CD4-positive, alpha-beta T cell treated with Interleukin-15 for 4 hours (primary cell): ENCODE results near the gene LRFN4.
A peak's percentile ranks its signal among the peaks of the same experiment; 100 is the strongest.

Source experiments
- DNase-seq: peaks from one replicate; pipeline ENCODE4 v3.0.0-alpha.2; 2020; ENCODE audit warnings: low spot score

LRFN4 gene

GRCh38 chr11:66845143-66845875, 11.6 kb upstream of the LRFN4 start:
- no peak for DNase-seq

DNA sequence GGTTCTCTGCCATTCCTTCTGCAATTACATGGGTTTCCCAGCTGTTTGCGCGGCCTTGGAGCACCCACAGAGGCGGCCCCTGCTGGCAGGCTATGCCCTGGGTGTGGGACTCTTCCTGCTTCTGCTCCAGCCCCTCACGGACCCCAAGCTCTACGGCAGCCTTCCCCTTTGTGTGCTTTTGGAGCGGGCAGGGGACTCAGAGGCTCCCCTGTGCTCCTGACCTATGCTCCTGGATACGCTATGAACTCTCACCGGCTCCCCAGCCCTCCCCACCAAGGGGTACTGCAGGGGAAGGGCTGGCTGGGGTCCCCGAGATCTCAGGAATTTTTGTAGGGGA, 11.0 kb upstream of the LRFN4 start:
- no peak for DNase-seq

DNA sequence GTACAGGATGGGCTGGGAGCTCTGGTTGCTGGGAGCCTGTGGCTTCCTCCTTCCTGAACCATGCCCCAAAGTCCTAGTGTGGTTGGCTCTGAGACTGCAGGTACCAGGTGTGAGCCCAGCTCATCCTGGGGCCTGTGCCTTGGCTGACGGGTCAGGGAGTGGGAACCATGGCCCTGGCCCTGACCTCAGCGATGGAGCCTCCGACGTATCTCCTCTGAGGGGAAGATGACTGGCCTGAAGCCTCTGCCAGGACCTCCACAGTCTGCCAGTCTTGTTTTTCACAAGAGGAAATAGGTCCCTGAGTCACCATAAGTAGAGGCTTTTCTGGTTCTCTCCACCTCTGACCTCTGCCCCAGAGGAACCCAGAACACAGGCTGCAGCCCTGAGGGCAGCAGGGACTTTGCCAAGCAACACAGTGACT, 10.2 kb upstream of the LRFN4 start:
- DNase-seq, result no peak

DNA sequence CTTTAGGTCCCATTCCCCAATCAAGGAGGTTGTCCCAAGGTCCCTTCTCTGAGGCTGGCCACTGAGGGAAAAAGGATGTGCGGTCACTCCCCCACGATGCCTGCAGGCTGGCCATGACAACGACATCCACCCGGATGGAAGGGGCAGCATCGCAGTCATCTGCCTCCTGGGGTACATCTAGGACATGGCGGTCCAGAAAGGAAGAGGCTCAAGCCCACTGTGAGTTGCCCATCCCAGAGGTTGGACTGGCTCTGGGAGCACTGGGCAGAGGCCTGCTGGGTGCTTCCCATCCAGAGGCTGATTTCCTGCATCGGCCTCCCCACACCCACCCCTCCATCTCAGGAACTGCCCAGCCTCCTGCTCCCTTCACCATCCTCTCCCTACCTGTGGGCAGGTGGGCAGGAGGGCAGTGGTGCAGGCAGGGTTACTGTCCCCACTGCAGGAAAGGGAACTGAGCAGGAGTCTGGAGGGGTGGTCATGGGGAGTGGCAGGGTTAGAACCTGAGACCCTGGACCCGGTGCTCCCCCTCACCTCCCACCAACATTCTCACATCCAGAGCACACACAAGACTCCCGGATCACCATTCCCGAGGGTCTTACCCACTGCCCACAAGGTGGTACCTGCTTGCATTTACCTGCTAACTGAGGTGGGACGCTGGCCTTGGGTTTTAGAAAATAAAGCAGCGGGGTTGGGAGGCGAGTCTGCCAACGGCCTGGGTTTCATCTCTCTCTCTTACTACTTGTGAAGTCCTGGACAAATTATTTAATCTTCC, 9.2 kb upstream of the LRFN4 start:
- DNase-seq, result no peak

- DNase-seq, result no peak
Measured at GRCh38 chr11:66848671-66849500, 8.0 kb upstream of the LRFN4 start.

GRCh38 chr11:66849501-66850234, 7.2 kb upstream of the LRFN4 start:
- no peak for DNase-seq

DNA sequence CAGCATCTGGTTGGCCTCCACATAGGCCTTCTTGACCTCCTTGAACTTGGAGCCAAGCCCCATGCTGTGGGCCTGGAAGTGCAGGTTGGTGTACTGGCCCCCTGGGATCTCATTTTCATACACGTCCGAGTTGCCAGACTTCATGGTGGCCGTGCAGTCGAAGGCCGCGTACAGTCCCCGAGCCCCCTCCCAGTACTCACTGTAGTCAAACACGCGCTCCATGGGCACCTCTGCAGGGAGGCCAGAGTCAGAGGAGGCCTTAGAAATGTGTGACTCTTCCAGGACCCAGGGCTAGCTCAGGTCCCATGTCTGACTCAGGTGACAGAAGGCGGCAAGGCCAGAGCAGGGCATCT, 6.7 kb upstream of the LRFN4 start:
- DNase-seq, result no peak

GRCh38 chr11:66850588-66851238, 6.2 kb upstream of the LRFN4 start:
- no peak for DNase-seq

GRCh38 chr11:66851239-66851596, 5.6 kb upstream of the LRFN4 start:
- no peak for DNase-seq

DNA sequence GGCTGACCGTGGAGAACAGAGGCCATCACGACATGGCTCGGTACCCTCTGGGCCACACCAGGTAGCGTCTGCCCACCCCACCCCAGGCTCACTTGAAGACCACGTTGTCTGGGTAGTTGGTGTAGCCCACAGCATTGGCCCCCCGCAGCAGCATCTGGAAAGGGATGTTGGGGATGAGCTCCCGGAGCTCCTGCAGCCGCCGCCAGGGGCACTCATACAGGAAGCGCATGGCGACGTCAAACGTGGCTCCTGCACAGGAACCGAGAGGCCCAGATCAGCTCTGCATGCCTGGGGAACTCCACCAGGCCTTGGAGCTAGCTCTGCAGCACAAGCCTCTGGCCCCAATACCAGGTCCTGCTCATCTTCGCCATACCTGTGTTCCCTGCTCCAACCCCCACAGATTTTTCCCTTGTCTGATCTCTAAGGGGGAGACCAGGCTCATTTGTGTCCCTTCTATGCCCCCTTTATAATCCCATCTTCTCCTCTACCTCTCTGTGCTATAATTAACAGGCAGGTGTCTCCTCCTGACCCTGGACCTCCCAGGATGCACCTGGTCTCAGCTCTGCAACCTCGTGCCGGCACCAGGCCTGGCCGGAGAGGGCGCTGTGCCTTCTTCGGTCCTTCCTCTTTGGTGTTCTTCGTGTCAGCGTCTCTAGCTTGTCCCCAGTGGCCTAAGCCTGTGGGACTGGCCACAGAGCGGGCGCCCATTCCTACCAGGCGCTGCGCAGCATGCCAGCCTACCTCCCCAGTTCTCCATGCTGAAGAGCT, 5.0 kb upstream of the LRFN4 start:
- DNase-seq, result no peak

DNA sequence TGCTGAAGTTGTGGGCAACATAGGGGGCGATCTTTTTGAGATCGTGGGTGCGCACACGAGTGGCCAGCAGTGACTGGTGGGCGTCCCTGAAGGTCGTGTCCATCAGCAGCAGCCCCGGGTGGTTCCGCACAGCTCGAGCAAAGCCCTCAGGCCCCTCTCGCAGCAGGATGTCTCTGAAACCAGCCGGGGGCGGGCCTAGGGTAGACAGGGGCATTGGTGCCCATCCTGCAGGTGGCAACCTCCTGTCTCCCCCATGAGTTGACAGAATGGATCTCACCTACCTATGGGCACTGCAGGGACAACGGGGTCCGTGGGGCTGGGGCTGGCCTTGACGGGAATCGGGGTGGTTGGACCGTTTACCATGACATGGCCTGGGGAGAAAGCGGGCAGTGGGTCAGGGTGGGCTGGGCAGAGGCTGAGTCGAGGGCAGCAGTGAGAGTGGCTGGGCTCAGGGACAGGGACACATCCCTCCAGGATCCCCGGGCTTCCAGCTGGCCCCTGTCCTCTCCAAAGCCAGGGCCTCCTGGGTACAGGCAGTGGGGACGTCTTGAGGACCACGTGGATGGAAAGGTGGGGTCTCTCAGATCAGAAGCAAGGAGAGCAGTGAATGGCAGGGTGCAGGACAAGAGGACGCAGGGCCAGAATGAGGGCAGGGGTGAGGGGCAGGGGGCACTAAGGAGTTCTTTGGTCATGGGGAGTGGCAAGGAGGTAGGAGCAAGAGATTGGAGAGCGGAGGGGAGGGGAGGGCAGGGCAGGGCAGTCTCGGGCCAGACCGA, 4.2 kb upstream of the LRFN4 start:
- DNase-seq, result no peak

DNA sequence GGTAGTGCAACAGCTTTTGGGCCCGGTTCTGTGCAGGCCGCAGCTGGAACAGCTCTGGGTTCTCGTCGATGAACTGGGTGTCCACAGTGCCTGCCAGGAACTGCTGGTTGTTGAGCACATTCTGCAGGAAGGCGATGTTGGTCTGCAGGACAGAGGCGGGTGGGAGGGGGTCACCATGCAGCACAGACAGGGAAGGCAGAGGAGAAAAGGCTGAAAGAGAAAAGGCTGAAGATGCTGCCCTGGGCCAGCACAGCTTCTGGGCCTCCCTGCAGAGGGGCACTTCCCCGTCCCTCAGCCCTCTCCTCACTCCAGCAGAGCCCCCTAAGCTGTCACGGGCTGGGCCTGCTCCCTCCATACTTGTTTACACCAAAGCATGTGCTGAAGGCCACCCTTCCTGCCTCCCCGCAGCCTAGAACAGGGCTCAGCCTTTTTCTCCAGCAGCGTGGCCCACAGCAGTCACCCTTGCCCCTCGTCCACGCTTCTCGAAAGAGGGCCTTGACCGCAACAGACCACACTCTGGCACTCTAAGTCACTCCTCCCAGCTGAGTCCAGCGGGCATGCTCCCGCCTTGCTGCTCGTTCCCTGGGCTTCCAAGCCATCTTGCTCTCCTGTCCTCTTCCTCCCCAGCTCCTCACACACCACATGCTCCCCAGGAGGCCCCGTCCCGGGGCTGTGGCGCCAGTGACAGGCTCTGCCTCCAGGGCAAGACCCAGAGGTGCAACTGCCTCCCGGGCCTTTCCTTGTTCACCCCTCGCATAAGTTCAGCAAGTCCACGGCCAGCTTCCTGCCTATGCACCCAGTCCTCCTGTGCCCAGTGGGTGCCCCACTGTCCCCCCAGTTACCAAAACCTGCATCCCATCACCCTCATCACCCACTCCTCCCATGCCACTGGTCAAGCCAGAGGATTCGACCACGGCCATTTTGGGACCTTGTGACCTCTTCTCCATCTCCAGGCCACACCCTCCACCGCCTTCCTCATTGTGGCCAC, 3.3 kb upstream of the LRFN4 start:
- DNase-seq, result no peak

GRCh38 chr11:66854231-66854661, 2.6 kb upstream of the LRFN4 start:
- DNase-seq, result no peak

GRCh38 chr11:66854729-66855211, 2.1 kb upstream of the LRFN4 start:
- no peak for DNase-seq

DNA sequence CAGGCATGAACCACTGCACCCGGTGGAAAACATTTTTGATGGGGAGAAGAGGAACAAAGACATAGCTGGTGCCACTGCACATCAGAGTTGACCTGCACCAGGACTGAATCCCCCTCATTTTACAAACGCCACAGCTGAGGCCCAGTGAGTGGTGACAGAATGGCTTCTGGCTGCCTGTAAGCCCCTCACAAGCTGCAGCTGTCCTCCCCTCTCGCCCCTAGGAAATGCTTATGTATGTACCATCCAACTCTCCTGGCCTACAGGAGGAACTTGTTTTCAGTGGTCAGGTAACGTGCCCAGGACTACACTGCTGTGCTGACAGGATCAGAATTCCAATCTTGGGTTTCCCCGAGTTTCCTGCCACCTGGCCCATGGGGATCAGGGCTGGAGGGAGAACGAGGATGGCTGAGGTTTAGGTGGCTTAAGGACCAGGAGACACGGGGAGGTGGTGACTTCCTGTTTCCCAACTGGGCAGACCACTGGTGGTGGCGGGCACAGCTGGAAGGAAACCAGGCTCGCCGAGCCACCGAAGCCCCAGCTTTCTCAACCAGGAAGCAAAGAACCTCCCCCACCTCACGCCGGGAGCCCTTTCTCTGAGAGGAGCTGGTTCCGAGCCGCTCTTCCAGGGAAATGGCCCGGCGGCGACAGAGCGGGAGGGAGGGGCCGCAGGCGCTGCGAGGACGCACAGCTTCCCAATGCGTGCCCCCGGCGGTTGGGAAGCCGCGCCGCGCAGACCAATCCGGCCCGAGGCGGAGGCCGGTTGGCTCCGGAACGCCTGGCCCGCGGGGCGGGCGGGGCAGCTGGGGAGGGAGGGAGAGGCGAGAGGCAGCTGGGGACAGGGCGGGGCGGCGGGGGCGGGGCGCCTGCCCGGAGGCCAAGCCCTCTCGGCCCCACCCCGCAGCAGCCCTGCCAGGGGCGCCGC, 1.0 kb upstream of the LRFN4 start:
- DNase-seq, result peak; percentile 82

DNA sequence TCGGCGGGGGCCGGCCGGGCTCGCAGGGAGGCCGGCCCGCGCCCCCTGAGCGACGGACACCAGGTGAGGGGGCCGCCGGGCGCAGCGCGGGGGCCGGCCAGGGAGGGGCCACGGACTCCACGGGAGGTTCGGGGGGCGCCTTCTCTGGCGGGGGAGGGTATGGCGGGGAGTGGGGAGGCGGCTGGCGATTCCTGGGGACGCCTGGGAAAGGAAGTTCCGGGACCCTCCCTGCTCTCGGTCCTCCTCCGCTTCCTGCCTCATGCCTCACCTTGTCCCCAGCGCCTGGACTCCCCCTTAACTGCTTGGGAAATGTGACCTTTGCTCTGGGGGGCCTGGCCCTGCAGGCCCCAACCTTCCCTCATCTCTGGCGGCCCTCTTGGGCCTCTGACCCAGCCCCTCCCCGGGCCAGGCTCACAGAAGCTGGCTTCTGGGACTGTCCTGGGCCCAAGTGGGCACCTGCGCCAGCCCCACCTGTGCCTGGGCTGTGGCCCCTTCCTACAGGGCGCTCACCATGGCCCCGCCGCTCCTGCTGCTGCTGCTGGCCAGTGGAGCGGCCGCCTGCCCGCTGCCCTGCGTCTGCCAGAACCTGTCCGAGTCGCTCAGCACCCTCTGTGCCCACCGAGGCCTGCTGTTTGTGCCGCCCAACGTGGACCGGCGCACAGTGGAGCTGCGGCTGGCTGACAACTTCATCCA, 516 bp downstream of the LRFN4 start:
- no peak for DNase-seq

- DNase-seq, result no peak
Measured at GRCh38 chr11:66857927-66858185, 992 bp downstream of the LRFN4 start.
